GM21367 (cell line): ENCODE data around the gene ZNF816.
A peak's percentile ranks its signal among the peaks of the same experiment; 100 is the strongest.
"Not testable (repeated sequence)": the region's sequence is repeated elsewhere in the genome, so short reads cannot be mapped to it uniquely, and the experiment has no call there.

ENCODE experiments used
- ATAC-seq: cut with Tn5 transposase; IDR thresholded peaks from one replicate; pipeline ENCODE4 v1.9.1; 2021; ENCODE audit not compliant: unreplicated experiment

The ZNF816 gene

GRCh38 chr19:52936151-52936953, 26.3 kb downstream of the ZNF816 start:
- no peak for ATAC-seq

GRCh38 chr19:52935434-52935833, 27.2 kb downstream of the ZNF816 start:
- ATAC-seq = no peak

GRCh38 chr19:52924641-52925040, 38.0 kb downstream of the ZNF816 start:
- ATAC-seq = not testable (repeated sequence)

- ATAC-seq = no peak
Measured at GRCh38 chr19:52923778-52924593, 38.7 kb downstream of the ZNF816 start.

- peak; percentile 93 for ATAC-seq
Measured at GRCh38 chr19:52922841-52923777, 39.6 kb downstream of the ZNF816 start, which contains the start of gene ZNF888. Gene ZNF888, minus strand, starts transcription at chr19:52923428. Its CDS starts 5,555 bp downstream, at chr19:52917873.

- no peak for ATAC-seq
Measured at GRCh38 chr19:52917531-52917930, 45.1 kb downstream of the ZNF816 start.

GRCh38 chr19:52910648-52911047, 52.0 kb downstream of the ZNF816 start:
- ATAC-seq = no peak

GRCh38 chr19:52904052-52904780, 58.5 kb downstream of the ZNF816 start:
- ATAC-seq = not testable (repeated sequence)

GRCh38 chr19:52901842-52902241, 60.8 kb downstream of the ZNF816 start:
- ATAC-seq = no peak
